HG03045 (cell line): ENCODE measurements around the gene SCLT1.
"Not testable (repeated sequence)": the region's sequence is repeated elsewhere in the genome, so short reads cannot be mapped to it uniquely, and the experiment has no call there.

Source experiments
- ATAC-seq: cut with Tn5 transposase; IDR thresholded peaks from one replicate; pipeline ENCODE4 v1.9.1; 2021; ENCODE audit warnings: mild to moderate bottlenecking, moderate library complexity; ENCODE audit not compliant: unreplicated experiment

Gene SCLT1

GRCh38 chr4:129093191-129093920, at the start of gene SCLT1:
SCLT1 (minus strand) TSS chr4:129093539; CDS start chr4:129093103, 436 bp downstream.
- ATAC-seq = peak; percentile 98

GRCh38 chr4:129140521-129140920, 47.2 kb upstream of the SCLT1 start:
- no peak for ATAC-seq

- ATAC-seq = no peak
These were observed 45.6 kb upstream of the SCLT1 start for GRCh38 chr4:129138810-129139496.

- no peak for ATAC-seq
These were observed 43.1 kb upstream of the SCLT1 start for GRCh38 chr4:129136433-129136832.

- ATAC-seq = no peak
These were observed 38.0 kb upstream of the SCLT1 start for GRCh38 chr4:129131343-129131742.

GRCh38 chr4:129129143-129129542, 35.8 kb upstream of the SCLT1 start:
- no peak for ATAC-seq

GRCh38 chr4:129126614-129127013, 33.3 kb upstream of the SCLT1 start:
- not testable (repeated sequence) for ATAC-seq

- no peak for ATAC-seq
These were observed 24.4 kb upstream of the SCLT1 start for GRCh38 chr4:129117705-129118104.

- ATAC-seq = no peak
These were observed 20.6 kb upstream of the SCLT1 start for GRCh38 chr4:129113919-129114318.

- no peak for ATAC-seq
These were observed 20.1 kb upstream of the SCLT1 start for GRCh38 chr4:129113434-129113833.

- ATAC-seq = no peak
These were observed 18.6 kb upstream of the SCLT1 start for GRCh38 chr4:129111919-129112318.

- no peak for ATAC-seq
These were observed 17.6 kb upstream of the SCLT1 start for GRCh38 chr4:129110931-129111330.

GRCh38 chr4:129109965-129110824, 16.9 kb upstream of the SCLT1 start:
- no peak for ATAC-seq

- no peak for ATAC-seq
These were observed 5.2 kb upstream of the SCLT1 start for GRCh38 chr4:129098531-129099001.

- ATAC-seq = peak; percentile 44
These were observed 2.6 kb upstream of the SCLT1 start, which contains the start of gene C4orf33 for GRCh38 chr4:129095811-129096454. C4orf33 (plus strand) TSS chr4:129096152; CDS start chr4:129102611, 6,459 bp downstream.

- no peak for ATAC-seq
These were observed 1.0 kb upstream of the SCLT1 start for GRCh38 chr4:129094347-129094746.

GRCh38 chr4:129092631-129093190, 628 bp downstream of the SCLT1 start:
- no peak for ATAC-seq

- ATAC-seq = no peak
These were observed 5.8 kb downstream of the SCLT1 start for GRCh38 chr4:129087516-129087915.

- ATAC-seq = no peak
These were observed 7.9 kb downstream of the SCLT1 start for GRCh38 chr4:129085472-129085871.

- ATAC-seq = no peak
These were observed 11.0 kb downstream of the SCLT1 start for GRCh38 chr4:129082302-129082701.
